ENCODE results near the gene NHP2. TPM values are rescaled to one million over a fixed set of nuclear protein-coding genes. Genes with fewer than 3 reads are reported as not detected.
A peak's percentile ranks its signal among the peaks of the same experiment; 100 is the strongest.

The NHP2 gene
- total RNA-seq, 4 donors from 2014 or later: 109 to 257 (median 177) TPM

DNA sequence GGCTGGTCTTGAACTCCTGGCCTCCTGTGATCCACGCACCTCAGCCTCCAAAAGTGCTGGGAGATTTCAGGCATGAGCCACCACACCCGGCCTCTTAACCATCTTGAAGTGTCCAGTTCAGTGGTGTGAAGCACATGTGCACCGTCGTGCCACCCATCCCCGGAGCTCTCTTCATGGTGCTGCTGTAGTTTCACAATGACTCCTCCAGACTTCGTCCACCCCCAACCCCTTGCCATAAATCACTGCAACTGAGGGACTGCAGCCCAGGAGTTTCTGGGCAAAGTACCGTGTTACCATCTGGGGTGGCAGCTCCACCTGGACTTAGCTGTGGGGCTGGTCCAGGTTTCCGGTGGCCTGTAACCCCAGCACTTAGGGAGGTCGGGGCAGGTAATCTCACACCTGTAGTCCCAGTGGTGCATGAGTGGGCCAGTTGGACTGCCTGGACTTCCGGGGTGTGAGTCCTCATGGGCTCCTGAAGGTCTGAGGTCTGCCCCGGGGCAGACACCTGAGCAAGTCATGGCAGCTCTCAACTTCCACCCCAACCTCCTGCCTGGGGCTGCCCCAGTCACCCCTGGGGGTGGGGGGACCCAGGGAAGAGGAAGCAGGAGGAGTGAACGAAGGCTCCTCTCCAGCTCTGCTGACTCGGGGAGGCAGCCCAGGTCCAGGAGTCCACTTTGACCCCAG, 47.0 kb downstream of the NHP2 start:
- intact Hi-C loops (cut with DNase I): no loop called here
- H3K27me3 ChIP-seq: no peaks in the 10 kb centered on the region
- no peak overlapping the region for H3K27ac ChIP-seq
- DNase-seq: no peak
- peaks cover 3 to 21% of the 10 kb centered on the region in 2 donors for H3K4me1 ChIP-seq
- no peaks in the 10 kb centered on the region for H3K36me3 ChIP-seq
- no peaks in the 10 kb centered on the region for H3K9me3 ChIP-seq
- H3K4me3 ChIP-seq (replicated peaks in 1 of 3): no peak overlapping the region
- 71 to 76% methylated on average over 9 to 13 of the region's 13 CpGs for WGBS, 2 donors
- TF ChIP-seq, protein P1, sequence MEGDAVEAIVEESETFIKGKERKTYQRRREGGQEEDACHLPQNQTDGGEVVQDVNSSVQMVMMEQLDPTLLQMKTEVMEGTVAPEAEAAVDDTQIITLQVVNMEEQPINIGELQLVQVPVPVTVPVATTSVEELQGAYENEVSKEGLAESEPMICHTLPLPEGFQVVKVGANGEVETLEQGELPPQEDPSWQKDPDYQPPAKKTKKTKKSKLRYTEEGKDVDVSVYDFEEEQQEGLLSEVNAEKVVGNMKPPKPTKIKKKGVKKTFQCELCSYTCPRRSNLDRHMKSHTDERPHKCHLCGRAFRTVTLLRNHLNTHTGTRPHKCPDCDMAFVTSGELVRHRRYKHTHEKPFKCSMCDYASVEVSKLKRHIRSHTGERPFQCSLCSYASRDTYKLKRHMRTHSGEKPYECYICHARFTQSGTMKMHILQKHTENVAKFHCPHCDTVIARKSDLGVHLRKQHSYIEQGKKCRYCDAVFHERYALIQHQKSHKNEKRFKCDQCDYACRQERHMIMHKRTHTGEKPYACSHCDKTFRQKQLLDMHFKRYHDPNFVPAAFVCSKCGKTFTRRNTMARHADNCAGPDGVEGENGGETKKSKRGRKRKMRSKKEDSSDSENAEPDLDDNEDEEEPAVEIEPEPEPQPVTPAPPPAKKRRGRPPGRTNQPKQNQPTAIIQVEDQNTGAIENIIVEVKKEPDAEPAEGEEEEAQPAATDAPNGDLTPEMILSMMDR (IDR thresholded peaks at IDR 0.05): no peak

DNA sequence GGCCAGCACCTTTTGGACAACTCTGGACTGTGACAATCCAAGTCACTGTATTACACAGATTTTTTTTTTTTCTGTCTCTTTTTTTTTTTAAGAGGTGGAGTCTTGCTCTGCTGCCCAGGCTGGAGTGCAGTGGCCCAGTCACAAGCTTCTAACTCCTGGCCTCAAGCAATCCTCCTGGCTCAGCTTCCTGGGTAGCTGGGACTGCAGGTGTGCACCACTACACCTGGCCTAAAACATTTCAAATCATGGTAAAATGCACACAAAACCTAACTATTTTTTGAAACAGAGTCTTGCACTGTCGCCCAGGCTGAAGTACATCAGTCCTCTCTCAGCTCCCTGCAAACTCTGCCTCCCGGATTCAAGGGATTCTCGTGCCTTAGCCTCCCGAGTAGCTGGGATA, 47.6 kb downstream of the NHP2 start:
- Histone ChIP-seq H3K27me3 (no peaks in the 10 kb centered on the region), H3K4me1 (peaks cover 3 to 21% of the 10 kb centered on the region in 2 donors), H3K27ac (no peak overlapping the region), H3K4me3 (replicated peaks in 1 of 3) (no peak overlapping the region), H3K9me3 (no peaks in the 10 kb centered on the region), H3K36me3 (no peaks in the 10 kb centered on the region)
- no peak for TF ChIP-seq POLR2A (IDR thresholded peaks at IDR 0.05)
- TF ChIP-seq, protein P1 (IDR thresholded peaks at IDR 0.05): no peak
- DNase-seq: no peak
- WGBS, 2 donors: 64 to 75% methylated on average over 4 of the region's 4 CpGs
- intact Hi-C loops (cut with DNase I): no loop called here

DNA sequence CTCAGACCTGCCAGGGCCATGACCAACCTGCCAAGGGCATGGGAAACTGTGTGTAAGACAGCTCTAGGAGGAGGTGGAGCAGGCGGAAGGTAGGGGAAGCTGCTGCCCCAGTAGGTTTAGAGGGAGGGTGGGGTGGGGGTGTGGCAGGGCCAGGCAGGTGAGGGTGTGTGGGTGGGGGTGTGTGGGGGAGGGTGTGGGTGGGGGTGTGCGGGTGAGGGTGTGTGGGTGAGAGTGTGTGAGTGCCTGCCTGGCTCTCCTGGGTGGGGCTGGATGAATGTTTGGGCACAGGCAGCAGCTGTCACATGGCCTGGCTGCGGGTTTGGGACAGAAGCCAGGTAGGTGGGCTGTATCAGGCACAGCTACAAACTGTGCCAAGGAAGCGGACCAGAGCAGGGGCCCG, 49.2 kb downstream of the NHP2 start:
- H3K4me1 ChIP-seq: peaks cover 3 to 21% of the 10 kb centered on the region in 2 donors
- 19 to 36% methylated on average over 4 of the region's 5 CpGs for WGBS, 2 donors
- no peaks in the 10 kb centered on the region for H3K27me3 ChIP-seq
- no peaks in the 10 kb centered on the region for H3K36me3 ChIP-seq
- intact Hi-C loops (cut with DNase I): no loop called here
- TF ChIP-seq, protein P1 (IDR thresholded peaks at IDR 0.05): no peak
- TF ChIP-seq POLR2A (IDR thresholded peaks at IDR 0.05): no peak
- peak; percentile 78 to 83 for DNase-seq
- H3K9me3 ChIP-seq: no peaks in the 10 kb centered on the region
- H3K27ac ChIP-seq: no peak overlapping the region
- no peak overlapping the region for H3K4me3 ChIP-seq (replicated peaks in 1 of 3)

DNA sequence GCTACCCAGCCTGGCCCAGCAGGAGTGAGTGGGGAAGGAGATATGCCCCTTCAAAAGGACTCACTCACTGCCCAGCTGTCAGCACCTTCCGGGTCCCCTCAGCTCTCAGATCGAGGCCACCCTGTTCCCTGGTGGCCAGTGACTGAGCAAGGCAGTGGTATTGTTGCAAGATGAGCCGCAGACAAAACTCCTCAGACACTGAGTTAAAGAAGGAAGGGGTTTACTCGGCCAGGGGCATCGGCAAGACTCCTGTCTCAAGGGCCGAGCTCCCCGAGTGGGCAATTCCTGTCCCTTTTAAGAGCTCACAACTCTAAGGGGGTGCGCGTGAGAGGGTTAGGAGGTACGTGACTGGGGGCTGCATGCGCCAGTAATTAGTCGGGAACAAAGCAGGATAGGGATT, 50.1 kb downstream of the NHP2 start:
- Histone ChIP-seq H3K9me3 (no peaks in the 10 kb centered on the region), H3K4me1 (peaks cover 0 to 15% of the 10 kb centered on the region in 2 donors), H3K4me3 (replicated peaks in 1 of 3) (no peak overlapping the region), H3K36me3 (no peaks in the 10 kb centered on the region), H3K27ac (no peak overlapping the region), H3K27me3 (no peaks in the 10 kb centered on the region)
- WGBS, 2 donors: 85 to 89% methylated on average over 10 to 12 of the region's 12 CpGs
- DNase-seq: no peak
- TF ChIP-seq POLR2A (IDR thresholded peaks at IDR 0.05): no peak
- TF ChIP-seq, protein P1 (IDR thresholded peaks at IDR 0.05): no peak
- intact Hi-C loops (cut with DNase I): no loop called here

Other genes starting within 250 kb of the NHP2 start
- gene PROP1, start 157.6 kb downstream of the NHP2 start, total RNA-seq: not detected
- 1 to 10 TPM; 3.9 to 6.4 (median 5.6) TPM for gene N4BP3, start 40.4 kb downstream of the NHP2 start, total RNA-seq
- 10 to 100 TPM; 32.9 to 49.3 (median 48.2) TPM for gene RMND5B, start 22.9 kb downstream of the NHP2 start, total RNA-seq
- gene GMCL2, start 33.5 kb upstream of the NHP2 start, total RNA-seq: not detected
- 100 to 1,000 TPM in 2 of 4 donors, 10 to 100 TPM in 2; 65.0 to 111 (median 90.4) TPM for gene HNRNPAB, start 50.6 kb upstream of the NHP2 start, total RNA-seq
- gene PHYKPL, start 78.9 kb upstream of the NHP2 start, total RNA-seq: 10 to 100 TPM; 61.7 to 90.9 (median 76.0) TPM

Measured in thyroid gland (tissue), 4 donors.